ENCODE data around the gene SLC15A2. TPM values are rescaled to one million over a fixed set of nuclear protein-coding genes. Genes with fewer than 3 reads are reported as not detected.
A peak's percentile ranks its signal among the peaks of the same experiment; 100 is the strongest.

Gene SLC15A2
- total and polyA plus RNA-seq, 3 donors from 2014 or later: 11.8 to 21.8 (median 13.8) TPM

GRCh38 chr3:121883507-121883906 lies 10.7 kb upstream of the SLC15A2 start:
- 55 to 65% methylated on average over 1 of the region's 1 CpG for WGBS, 2 donors
- TF ChIP-seq CTCF (IDR thresholded peaks at IDR 0.05): peak in 2 of 3 experiments; percentile 6 to 37
- TF ChIP-seq POLR2A (IDR thresholded peaks at IDR 0.05): no peak
- no peaks in the 10 kb centered on the region for H3K9me3 ChIP-seq
- H3K4me1 ChIP-seq: no peaks in the 10 kb centered on the region
- H3K27me3 ChIP-seq: no peaks in the 10 kb centered on the region
- intact Hi-C loops (cut with DNase I; ENCODE audit: low total_unique reads): no loop called here
- no peaks in the 10 kb centered on the region for H3K36me3 ChIP-seq (ENCODE audit: low read depth, missing control alignments)
- H3K27ac ChIP-seq: no peak overlapping the region
- H3K4me3 ChIP-seq: no peak overlapping the region
- DNase-seq: peak; percentile 16

GRCh38 chr3:121885386-121885785 lies 8.8 kb upstream of the SLC15A2 start:
- Histone ChIP-seq H3K9me3 (no peaks in the 10 kb centered on the region), H3K36me3 (ENCODE audit: low read depth, missing control alignments) (no peaks in the 10 kb centered on the region), H3K27ac (no peak overlapping the region), H3K4me3 (no peak overlapping the region), H3K4me1 (no peaks in the 10 kb centered on the region), H3K27me3 (no peaks in the 10 kb centered on the region)
- intact Hi-C loops (cut with DNase I; ENCODE audit: low total_unique reads): no loop called here
- no peak for DNase-seq
- 76% methylated on average over 2 of the region's 2 CpGs for WGBS, 2 donors
- TF ChIP-seq CTCF (IDR thresholded peaks at IDR 0.05) (no peak), POLR2A (IDR thresholded peaks at IDR 0.05) (no peak)

DNA sequence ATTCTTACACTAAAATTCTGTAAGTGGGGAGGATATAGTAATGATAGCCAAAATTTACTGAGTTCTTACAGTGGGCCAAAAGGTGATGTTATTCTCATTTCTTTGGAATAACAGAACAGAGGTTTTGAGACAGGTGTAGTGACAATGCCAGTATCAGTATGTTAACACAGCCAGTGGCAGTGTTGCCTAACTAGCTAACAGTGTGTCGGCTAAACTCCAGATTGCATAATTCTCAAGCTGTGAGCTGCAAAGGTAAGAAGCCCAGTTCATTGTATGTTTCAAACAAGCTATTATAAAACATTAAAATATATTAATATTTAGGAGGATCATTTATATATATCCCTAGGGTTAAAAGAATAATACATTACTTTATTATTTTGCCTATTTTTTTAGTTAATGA lies 920 bp downstream of the SLC15A2 start:
- peaks cover 14% of the 10 kb centered on the region for H3K4me1 ChIP-seq
- no peak for TF ChIP-seq POLR2A (IDR thresholded peaks at IDR 0.05)
- TF ChIP-seq CTCF (IDR thresholded peaks at IDR 0.05): no peak
- 0% methylated on average over 1 of the region's 1 CpG for WGBS, 2 donors
- no peak for DNase-seq
- H3K27me3 ChIP-seq: no peaks in the 10 kb centered on the region
- H3K36me3 ChIP-seq (ENCODE audit: low read depth, missing control alignments): no peaks in the 10 kb centered on the region
- H3K27ac ChIP-seq: peak overlapping the region in 1 of 2 donors; percentile 81
- H3K4me3 ChIP-seq: no peak overlapping the region
- H3K9me3 ChIP-seq: no peaks in the 10 kb centered on the region
- intact Hi-C loops (cut with DNase I; ENCODE audit: low total_unique reads): no loop called here

DNA sequence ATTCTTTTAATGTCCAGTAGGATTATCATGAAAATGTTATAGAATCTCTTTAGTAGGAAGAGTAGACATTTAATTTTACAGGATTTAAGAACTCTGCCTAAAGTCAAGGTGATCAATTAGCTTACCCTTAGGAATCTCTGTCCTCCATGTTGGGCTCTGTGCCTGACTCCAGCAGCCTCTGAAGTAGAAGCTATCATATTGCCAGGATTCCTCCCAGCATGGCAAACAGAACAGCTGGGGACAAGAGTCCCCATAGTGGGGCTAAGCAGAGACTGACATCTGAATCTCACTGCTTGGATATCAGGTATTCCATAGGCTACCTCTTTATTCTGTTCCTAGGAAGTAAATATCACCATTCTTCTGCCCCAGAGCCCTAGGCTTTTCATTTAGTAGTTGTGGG lies 1.5 kb downstream of the SLC15A2 start:
- H3K27ac ChIP-seq: no peak overlapping the region
- no peak overlapping the region for H3K4me3 ChIP-seq
- TF ChIP-seq CTCF (IDR thresholded peaks at IDR 0.05) (no peak), POLR2A (IDR thresholded peaks at IDR 0.05) (no peak)
- no peaks in the 10 kb centered on the region for H3K27me3 ChIP-seq
- peaks cover 14% of the 10 kb centered on the region for H3K4me1 ChIP-seq
- H3K9me3 ChIP-seq: no peaks in the 10 kb centered on the region
- no peaks in the 10 kb centered on the region for H3K36me3 ChIP-seq (ENCODE audit: low read depth, missing control alignments)
- intact Hi-C loops (cut with DNase I; ENCODE audit: low total_unique reads): no loop called here
- DNase-seq: no peak

DNA sequence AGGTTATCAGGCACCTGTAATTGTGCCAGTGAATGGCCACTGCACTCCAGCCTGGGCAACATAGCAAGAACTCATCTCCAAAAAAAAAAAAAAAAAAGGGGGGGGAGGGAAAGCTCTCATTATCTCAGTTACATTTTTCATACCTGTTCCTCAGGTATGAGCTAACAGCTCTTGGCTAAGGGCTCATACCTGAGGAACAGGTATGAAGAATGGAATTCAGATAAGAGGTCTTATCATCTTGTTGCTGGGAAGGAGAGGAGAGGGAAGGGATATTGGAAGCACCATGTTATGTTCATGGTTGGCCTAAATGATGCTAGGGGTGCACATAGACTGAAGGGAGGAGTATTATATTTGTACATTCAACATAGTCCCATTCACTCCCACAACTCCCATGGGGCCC lies 2.6 kb downstream of the SLC15A2 start:
- Histone ChIP-seq H3K9me3 (no peaks in the 10 kb centered on the region), H3K27me3 (no peaks in the 10 kb centered on the region), H3K36me3 (ENCODE audit: low read depth, missing control alignments) (no peaks in the 10 kb centered on the region), H3K4me1 (peaks cover 14% of the 10 kb centered on the region), H3K4me3 (no peak overlapping the region), H3K27ac (no peak overlapping the region)
- intact Hi-C loops (cut with DNase I; ENCODE audit: low total_unique reads): no loop called here
- no peak for DNase-seq
- TF ChIP-seq CTCF (IDR thresholded peaks at IDR 0.05) (no peak), POLR2A (IDR thresholded peaks at IDR 0.05) (no peak)
